HG03571 (cell line): ENCODE results near the gene APOH.

Source experiments
- ATAC-seq: cut with Tn5 transposase; IDR thresholded peaks from one replicate; pipeline ENCODE4 v1.9.1; 2021; ENCODE audit not compliant: unreplicated experiment

APOH gene

DNA sequence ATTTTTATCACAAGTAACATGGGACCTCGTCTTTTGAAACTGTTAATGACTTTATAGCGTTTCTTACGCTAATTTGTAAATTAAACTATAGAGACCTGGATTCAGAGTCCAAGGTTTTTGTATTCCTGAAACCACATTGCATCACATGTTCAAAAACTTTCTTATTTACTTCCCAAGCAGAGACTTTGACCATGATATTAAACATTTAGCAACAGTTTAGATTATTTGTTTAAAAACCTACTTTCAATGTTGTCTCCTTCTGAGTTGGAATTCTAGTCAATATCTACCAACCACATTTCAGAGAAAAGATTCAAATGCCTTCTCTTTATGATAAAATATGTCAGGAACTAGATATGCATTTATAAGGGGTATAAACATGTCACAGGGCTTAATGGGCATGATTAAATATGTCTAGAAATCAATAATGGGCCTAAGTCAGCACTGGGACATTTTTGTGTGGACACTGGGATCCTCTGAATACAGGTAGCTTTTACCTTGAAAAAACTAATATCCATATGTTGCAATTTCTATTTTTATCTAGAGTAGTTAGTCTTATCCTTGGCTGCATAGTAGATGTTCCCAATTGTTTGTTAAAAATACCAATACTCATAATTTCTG lies 6.3 kb upstream of the APOH start:
- ATAC-seq = no peak

DNA sequence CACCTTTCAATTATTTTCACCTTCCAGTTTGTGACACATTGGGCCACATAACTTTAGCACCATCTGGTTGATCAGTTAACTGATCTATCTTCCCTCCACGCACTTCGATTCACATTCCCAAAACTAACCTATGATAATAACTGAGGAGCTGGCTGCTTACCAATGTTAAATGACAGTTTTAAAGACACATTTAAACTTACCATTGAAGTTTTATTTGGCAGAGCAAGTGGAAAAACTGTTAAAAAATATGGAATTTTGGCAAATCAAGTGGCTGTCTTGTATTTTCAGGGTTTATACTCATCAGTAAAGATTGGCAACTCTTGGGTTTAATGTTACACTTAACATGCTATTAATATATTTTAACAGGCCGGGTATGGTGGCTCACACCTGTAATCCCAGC lies 5.4 kb upstream of the APOH start:
- no peak for ATAC-seq

DNA sequence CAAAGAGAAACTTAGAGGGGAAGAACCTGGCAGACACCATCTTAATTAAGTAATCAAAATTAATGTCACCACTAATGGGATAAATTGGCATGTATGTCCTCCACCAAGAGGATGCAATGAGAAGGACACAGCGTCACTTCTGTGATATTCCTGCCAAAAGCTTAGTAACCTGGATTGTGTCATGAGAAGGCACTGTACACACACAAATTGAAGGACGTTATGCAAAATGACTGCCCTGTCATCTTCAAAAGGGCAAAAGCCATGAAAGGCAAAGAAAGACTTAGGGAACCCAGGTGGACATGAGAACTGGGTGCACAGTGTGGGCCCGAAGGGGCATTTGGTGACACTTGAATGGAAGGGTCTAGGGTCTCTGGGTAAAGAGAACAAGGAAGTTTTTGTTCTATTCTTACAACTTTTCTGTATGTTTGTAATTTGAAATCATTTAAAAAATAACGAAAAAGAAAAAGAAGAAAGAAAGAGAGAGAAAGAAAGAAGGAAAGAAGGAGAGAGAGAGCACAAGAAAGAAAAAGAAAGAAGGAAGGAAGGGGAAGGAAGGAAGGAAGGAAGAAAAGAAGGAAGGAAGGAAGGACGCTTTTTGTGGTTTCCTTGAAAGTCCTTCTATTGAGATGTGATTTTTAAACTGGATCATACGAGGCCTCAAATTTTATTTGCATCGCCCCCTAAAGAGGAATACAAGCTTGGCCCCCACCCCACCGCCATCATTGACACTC lies 4.0 kb upstream of the APOH start:
- ATAC-seq = no peak

DNA sequence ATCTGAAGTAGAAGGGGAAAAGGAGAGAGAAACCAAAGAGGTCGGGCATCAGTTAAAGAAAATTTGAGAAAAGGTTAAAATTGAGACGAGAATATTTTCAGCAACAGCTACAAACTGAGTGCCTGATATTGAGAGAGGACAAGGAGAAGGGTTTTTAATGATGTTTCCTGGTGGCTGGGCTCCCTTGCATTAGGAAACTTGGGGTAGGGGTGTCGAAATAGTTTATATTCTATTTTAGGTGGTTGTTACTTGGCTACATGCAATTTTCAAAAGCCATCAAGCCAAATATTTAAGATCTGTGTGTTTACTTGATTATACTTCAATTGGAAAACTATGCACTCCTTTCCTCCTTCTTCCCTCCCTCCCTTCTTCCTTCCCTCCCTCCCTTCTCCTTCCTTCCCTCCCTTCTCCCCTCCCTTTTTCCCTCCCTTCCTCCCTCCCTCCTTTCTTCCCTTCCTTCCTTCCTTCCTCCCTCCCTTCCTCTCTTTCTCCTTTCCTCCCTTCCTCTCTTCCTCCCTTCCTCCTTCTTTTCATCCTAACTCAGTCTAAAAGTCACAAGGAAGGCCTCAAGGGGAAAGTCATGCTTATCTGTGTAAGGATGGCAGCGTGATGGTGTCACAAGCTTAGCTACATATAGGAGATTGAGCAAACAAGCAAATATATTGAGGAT lies 1.8 kb upstream of the APOH start:
- ATAC-seq = no peak

DNA sequence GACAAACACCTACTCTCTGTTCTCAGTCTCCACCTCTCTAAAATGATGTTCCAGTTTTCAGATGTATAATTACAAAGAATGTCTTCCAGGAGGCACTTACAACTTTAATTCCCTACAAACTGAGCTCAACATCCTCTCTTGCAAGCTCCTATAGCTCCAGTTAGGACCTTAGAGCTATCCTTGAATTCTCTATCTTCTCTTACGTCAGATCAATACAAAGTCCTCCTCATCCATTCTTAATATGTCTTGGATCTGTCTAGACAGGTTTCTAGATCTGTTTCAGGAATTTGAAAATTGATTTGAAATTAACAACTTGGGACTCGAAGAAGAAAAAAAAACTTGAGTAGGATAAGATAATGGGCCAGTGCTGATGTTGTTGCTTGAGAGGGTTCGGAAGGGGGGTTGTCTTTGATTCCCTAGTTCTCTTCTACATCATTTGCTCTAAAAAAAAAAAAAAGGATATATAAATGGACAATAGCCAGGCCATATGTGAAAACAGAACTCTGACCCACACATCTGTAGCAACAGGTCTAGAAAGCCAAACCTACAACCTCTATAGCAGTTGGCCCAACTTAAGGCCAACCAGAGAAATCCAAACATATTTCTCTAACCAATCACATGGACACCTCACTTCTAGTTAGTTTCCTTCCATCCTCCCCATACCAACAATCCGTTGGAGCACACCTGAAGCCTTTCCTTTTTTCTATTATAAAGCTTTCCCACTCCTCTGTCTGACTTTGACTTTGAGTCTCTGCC lies 746 bp upstream of the APOH start:
- ATAC-seq = no peak

DNA sequence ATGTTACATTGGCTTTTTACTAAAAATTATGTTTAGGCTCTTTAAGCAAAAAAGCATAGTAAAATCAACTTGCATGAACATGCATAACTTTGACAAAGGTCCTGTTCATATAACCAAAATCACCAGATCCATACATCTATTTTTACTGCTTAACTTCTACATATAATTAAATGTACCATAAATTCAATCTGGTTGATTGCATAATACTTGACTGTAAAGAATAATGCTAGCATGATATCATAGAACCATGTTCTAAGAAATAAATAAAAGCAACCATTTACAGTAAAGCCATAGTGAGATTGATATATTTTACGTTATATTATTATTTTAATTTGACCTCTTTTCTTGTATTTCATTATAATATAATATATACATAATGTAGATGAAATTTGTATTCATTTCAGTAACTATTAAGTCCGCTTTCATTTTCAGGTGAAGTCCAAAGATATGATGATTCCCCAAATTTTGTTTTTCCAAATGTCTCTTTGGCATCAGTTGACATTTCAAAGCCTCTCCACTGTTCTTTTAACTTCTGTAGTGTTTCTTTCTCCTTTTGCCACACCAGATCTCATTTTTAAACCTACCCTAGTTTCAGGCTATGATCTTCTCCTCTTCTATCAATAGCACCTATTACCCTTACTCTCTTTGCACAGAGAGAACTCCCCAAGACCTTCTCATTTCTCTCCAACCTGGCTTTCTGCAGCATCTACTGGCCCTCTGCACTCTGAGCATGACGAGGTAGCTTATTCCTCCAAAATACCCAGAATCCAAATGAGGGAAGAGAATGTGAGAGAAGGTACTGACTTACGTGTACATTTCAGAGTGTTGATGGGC lies 1.8 kb downstream of the APOH start:
- ATAC-seq = no peak

DNA sequence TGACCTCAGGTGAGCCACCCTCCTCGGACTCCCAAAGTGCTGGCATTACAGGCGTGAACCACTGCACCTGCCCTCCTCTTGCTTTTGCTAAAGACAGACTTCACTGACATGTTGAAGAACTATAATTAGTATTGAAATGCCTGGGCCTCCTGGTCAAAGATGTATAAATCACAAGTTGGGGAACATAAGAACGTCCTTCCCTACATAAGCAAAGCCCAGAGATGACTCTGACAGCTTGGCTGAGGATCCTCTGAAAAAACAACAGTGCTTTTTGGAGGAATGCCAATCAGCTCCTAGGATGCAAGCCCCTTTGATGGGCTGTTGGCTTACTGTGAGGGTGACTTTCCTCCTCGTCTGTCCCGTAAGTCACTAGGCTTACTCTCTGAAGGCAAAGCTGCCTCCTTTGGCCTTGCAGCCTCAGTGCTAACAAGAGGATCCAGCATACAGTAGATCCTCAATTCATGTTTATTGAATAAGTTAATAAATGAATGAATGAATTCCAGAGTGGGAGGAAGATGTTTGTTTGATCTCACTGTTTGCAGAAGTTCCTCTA lies 6.3 kb downstream of the APOH start:
- ATAC-seq = no peak

DNA sequence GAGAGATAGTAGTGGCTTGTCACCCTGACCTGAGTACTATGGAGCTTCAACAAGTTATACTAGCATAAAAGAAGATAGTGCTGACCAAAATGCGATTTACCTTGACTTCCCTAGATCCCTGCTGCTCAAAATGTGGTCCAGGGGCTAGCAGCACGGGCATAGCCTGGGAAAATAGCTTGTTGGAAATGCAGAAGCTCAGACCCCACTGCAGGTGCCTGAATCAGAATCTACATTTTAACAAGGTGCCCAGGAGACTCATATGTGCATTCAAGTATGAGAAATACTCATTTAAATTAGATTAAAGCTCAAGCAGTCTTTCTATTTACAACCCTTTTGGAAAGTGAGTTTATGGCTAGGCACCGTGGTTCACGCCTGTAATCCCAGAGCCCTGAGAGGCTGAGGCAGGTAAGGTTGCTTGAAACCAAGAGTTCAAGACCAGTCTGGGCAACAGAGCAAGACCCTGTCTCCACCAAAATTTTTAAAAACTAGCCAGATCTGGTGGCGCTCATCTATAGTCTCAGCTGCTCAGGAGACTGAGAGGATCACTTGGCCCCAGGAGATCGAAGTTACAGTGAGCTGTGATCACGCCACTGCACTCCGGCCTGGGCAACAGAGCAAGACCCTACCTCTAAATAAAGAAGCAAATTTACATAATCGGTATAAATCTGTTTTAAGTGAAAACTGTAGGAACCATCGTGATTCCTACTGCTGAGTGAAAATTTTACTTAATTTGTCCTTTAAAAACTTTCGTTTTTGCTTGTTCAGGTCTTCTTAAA lies 7.3 kb downstream of the APOH start:
- ATAC-seq = no peak

DNA sequence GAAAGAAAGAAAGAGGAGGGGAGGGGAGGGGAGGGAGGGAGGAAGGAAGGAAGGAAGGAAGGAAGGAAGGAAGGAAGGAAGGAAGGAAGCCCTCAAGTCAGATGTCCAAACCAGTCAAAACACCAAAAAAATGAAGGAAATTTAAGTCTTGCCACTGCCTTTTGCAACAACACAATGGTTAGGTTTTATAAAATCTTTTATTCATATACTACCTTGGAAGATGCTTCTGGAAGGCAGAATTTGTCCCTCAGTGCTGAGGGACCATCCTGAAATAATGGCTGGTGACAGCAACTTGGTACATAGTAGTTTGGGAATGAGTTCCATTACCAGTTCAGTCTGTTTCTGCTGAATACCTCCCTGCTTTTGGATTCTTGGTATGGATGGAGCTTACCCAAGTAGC lies 7.9 kb downstream of the APOH start:
- no peak for ATAC-seq

DNA sequence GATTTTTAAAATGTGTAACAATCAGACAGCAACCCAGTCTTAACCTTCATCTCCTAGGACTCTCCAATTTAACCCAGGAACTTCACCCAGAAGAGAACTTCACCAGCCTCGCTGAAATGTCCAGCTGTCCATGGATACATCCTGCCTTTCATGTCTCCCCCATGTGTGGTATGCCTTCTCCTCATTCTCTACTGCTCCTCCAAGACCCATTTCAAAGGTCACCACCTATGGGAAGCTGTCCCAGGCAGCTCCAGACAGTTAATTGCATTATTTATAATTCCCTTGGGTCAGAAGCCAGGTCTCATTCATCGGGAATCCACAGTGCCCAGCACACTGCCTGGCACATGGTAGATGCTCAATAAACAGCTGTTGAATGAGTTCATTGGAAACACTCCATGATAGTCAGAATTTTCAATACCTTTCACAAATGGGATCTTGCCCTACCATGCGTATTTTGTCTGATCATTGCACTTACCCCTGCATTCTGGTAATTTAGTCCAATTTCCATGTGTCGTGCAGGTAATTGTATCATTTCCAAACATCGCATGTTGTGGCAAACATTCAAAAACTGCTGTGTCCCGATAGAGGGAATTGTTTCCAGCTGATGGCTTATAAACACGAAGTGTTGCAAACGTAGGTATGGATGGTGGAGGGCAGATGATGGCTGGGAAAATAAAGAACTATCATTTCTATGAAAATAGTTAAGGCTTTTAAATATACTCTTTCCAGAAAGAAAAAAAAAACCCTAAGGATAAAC lies 9.0 kb downstream of the APOH start:
- no peak for ATAC-seq

DNA sequence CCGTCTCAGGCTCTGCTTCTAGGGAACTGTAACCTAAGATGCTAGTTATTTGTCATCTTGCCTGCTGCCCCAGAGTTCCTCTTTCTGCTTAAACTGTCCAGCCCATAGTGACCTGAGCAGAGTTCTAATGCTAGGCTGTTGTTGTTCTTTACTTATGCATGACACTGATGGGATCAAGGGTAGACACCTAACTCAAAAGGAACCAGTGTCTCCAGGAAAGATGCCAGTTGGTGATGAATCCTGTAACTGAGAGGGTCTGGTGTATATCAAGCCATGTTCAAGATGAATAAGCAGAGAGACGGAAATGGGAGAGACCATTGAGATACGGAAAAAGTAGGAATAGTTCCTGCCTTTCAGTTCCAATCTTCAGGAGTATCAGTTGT lies 13.7 kb downstream of the APOH start:
- no peak for ATAC-seq

DNA sequence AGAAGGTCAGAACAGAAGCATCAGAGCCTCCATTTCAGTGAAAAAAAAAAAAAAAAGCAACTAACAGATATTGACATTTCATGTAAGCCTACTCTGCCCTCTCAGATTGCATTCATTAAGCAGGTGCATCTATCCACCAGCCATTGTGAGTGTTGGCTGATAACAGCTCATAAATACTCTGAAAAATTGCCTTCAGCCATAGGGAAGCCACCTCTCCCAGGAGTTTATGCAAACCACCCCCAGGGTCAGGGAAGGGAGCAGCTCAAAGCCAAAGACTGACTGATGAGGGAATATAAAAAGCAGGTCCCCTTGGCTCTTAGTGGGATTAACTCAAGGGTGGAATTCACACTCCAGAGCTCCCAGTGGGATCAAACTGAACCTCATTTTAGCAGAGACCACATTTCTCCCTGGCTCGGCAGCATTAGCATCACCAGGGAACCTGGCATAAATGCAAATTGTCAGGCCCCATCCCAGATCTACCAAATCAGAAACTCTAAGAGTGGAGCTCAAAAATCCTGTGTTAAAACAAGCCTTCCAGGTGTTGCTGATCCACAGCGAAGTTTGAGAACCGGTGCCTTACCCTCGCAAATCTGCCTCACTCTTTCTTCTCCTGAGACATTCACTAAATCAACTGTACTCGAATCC lies 14.2 kb downstream of the APOH start:
- ATAC-seq = no peak

DNA sequence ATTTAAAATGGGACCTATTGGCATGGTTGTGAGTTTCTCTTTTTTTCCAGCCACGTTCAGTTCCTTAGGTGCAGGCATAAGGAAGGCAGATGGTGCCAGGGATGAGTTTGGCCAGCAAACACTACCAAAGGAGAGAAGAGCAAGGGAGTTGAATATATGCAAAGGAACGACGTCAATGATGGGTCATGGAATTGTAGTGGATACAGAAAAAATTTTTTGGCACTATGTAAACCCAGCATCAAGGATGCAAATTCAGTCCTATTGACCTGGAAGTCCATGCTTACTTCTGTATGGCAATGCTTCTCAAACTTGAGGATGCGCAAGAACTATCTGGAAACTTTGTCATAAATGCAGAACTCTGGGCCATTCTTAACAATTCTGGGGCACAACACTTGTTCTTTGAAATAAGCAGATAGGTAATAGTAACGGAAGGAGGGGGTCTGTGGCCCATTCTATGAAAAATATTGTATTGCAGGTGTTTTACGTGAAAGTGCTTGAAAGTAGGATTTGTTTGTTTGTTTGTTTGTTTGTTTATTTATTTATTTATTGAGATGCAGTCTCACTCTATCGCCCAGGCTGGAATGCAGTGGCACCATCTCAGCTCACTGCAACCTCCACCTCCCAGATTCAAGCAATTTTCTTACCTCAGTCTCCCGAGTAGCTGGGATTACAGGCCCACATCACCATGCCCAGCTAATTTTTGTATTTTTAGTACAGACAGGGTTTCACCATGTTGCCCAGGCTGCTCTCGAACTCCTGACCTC lies 18.0 kb downstream of the APOH start:
- no peak for ATAC-seq

DNA sequence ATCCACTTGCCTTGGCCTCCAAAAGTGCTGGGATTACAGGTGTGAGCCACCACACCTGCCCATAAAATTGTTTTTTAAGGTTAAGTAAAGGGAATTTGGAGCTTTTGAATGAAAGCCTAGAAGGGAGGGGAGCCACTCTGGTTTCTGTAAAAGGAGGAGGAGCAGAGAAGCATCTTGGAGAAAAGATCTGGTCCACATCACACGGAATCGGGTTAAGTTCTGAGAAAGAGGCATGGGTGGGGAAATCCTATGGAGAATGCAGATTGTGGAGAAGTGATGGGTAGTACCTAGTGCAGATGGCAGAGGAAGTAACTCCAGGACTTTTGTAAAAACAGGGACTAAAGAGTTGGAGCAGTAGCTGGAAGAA lies 19.0 kb downstream of the APOH start:
- ATAC-seq = no peak

DNA sequence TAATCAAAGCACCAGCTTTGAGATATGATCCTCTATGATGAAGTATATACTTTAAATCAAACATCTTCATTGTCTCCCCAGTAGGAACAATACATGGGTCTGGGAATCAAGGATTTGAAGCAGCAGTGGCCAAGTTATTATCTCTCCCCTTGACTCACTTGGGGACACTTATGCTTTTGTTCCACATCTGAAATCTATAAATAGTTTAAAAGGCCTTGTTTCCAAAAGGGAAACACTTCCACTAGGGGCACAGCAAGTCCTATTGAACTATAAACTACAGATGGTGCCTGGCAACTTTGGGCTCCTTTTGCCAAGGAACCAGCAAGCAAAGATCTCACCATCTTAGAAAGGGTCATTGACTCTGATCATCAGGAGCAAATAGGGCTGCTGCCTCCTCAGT lies 21.3 kb downstream of the APOH start:
- no peak for ATAC-seq

DNA sequence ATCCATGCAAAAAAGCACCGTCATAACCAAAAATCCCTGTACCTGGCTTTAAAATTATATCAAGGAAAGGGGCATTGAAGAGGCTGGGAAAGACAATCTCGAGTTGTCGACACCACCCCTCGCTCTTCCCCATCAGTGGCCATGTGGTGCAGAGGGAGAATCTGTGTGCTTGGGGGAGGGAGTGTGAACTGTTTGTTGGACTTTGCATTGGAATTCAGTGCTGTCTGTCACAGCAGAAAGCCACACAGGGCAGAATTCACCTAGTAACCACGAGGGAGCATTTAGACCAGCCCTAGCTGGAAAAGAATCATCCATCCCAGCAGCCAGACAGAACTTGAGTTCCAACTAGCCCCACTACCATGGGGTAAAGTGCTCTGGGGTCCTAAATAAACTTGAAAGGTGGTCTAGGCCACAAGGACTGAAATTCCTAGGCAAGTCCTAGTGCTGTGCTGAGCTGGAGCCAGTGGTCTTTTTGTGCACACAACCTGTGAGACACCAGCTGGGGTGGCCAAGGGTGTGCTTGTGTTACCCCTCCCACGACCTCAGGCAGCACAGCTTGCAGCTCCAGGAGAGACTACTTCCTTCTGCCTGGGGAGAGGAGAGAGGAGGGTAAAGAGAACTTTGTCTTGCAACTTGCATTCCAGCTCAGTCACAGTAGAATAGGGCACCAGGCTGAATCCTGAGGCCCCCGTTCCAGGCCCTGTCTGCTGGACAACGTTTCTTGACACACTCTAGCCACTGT lies 25.8 kb downstream of the APOH start:
- no peak for ATAC-seq

DNA sequence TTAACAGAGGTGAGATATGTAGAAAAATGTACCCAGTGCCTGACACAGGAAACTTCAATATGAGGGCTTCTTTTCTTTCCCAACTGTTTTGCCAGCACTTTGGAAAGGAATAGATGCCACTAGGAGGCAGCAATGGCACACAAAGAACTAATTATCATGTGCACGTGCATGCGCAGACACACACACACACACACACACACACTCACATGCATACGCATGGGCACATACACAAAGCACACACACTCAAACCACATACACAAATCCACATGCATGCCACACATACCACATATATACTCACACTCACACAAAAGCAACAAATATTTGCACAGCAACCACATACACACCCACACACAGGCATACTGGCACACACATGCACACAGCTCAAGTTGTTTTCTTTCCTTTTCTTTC lies 28.5 kb downstream of the APOH start:
- no peak for ATAC-seq
